ENCODE measurements around the gene SORL1.

Gene SORL1

GRCh38 chr11:121489823-121490222 is 37.7 kb downstream of the SORL1 start:
- peak overlapping the region; percentile 16 for H3K27ac ChIP-seq
- peaks cover 100% of the 10 kb centered on the region for H3K36me3 ChIP-seq
- no peaks in the 10 kb centered on the region for H3K27me3 ChIP-seq
- H3K4me1 ChIP-seq (ENCODE audit: control insufficient read depth in 1 of 2, insufficient read depth in 1 of 2, low read depth in 1 of 2, low read length in 1 of 2), result peaks cover 11 to 17% of the 10 kb centered on the region in 2 experiments
- no peaks in the 10 kb centered on the region for H3K9me3 ChIP-seq
- no peak overlapping the region for H3K4me3 ChIP-seq (ENCODE audit: low read depth in 1 of 2, low read length in 1 of 2)
- no peak for TF ChIP-seq CTCF (IDR thresholded peaks at IDR 0.05)

- H3K36me3 ChIP-seq, result peaks cover 100% of the 10 kb centered on the region
These were observed 42.4 kb downstream of the SORL1 start for GRCh38 chr11:121494355-121495099.

GRCh38 chr11:121497176-121497998 is 45.3 kb downstream of the SORL1 start:
- no peak overlapping the region for H3K4me3 ChIP-seq (ENCODE audit: low read depth in 1 of 2, low read length in 1 of 2)
- no peak for TF ChIP-seq CTCF (IDR thresholded peaks at IDR 0.05)
- H3K27me3 ChIP-seq, result no peaks in the 10 kb centered on the region
- H3K9me3 ChIP-seq, result peaks cover 7% of the 10 kb centered on the region
- H3K27ac ChIP-seq, result no peak overlapping the region
- H3K4me1 ChIP-seq (ENCODE audit: control insufficient read depth in 1 of 2, insufficient read depth in 1 of 2, low read depth in 1 of 2, low read length in 1 of 2), result peaks cover 15 to 19% of the 10 kb centered on the region in 2 experiments
- H3K36me3 ChIP-seq, result peaks cover 100% of the 10 kb centered on the region

More at GRCh38 chr11:121494355-121495099, 42.4 kb downstream of the SORL1 start:
- peak overlapping the region; percentile 62 for H3K27ac ChIP-seq
- no peak overlapping the region for H3K4me3 ChIP-seq (ENCODE audit: low read depth in 1 of 2, low read length in 1 of 2)
- TF ChIP-seq CTCF (IDR thresholded peaks at IDR 0.05), result no peak
- peaks cover 7% of the 10 kb centered on the region for H3K9me3 ChIP-seq
- no peaks in the 10 kb centered on the region for H3K27me3 ChIP-seq
- peaks cover 15 to 19% of the 10 kb centered on the region in 2 experiments for H3K4me1 ChIP-seq (ENCODE audit: control insufficient read depth in 1 of 2, insufficient read depth in 1 of 2, low read depth in 1 of 2, low read length in 1 of 2)

- H3K4me1 ChIP-seq (ENCODE audit: control insufficient read depth in 1 of 2, insufficient read depth in 1 of 2, low read depth in 1 of 2, low read length in 1 of 2), result peaks cover 24 to 25% of the 10 kb centered on the region in 2 experiments
- no peaks in the 10 kb centered on the region for H3K27me3 ChIP-seq
- H3K36me3 ChIP-seq, result peaks cover 96% of the 10 kb centered on the region
- H3K27ac ChIP-seq, result peak overlapping the region; percentile 36
- H3K4me3 ChIP-seq (ENCODE audit: low read depth in 1 of 2, low read length in 1 of 2), result no peak overlapping the region
- H3K9me3 ChIP-seq, result peaks cover 7% of the 10 kb centered on the region
- TF ChIP-seq CTCF (IDR thresholded peaks at IDR 0.05), result no peak
These were observed 47.3 kb downstream of the SORL1 start for GRCh38 chr11:121499405-121499804.

GRCh38 chr11:121500275-121500674 is 48.2 kb downstream of the SORL1 start:
- TF ChIP-seq CTCF (IDR thresholded peaks at IDR 0.05), result no peak
- Histone ChIP-seq H3K4me1 (ENCODE audit: control insufficient read depth in 1 of 2, insufficient read depth in 1 of 2, low read depth in 1 of 2, low read length in 1 of 2) (peaks cover 15 to 17% of the 10 kb centered on the region in 2 experiments), H3K9me3 (peaks cover 7% of the 10 kb centered on the region), H3K36me3 (peaks cover 92% of the 10 kb centered on the region), H3K27me3 (no peaks in the 10 kb centered on the region), H3K27ac (peak overlapping the region; percentile 36), H3K4me3 (ENCODE audit: low read depth in 1 of 2, low read length in 1 of 2) (no peak overlapping the region)
